HepG2 (cell line): ENCODE measurements around the gene INPP1. TPM values are rescaled to one million over a fixed set of nuclear protein-coding genes. Genes with fewer than 3 reads are reported as not detected.

Source experiments
- ATAC-seq: fragments of 200-7000 bp; cut with Tn5 transposase; 3 replicates; pipeline ENCODE4 v1.9.1; 2020; ENCODE audit warnings: mild to moderate bottlenecking, moderate library complexity
- BruUV-seq: library from RNA; stranded (reverse); fragments of 400-500 nt; replicated peaks from 2 replicates; lab custom pipeline; 2021; lab: Mats Ljungman, UMichigan
- CTCF ChIA-PET: fragments of 300-600 bp; formaldehyde crosslinking; extraction: SDS; loops from one replicate; lab custom pipeline; 2021; ENCODE audit warnings: low total read pairs, inconsistent platforms, low intra/inter-chr PET ratio; lab: Yijun Ruan, JAX
- POLR2A ChIA-PET: fragments of 350-600 bp; sonication (Branson Sonifier 250); formaldehyde crosslinking; loops from one replicate; lab custom pipeline; 2020; ENCODE audit warnings: antibody characterized with exemption, inconsistent platforms; lab: Yijun Ruan, JAX
- DNase-seq: peaks from one replicate; pipeline ENCODE4 v3.0.0-alpha.2; 2015; ENCODE audit warnings: low spot score
- FAIRE-seq: peaks from 3 replicates; lab custom pipeline; 2011; peaks lifted over from hg19 to GRCh38; lab: Jason Lieb, UNC
- H2AFZ ChIP-seq: one replicate; pipeline ENCODE4 v1.6.1; 2011; ENCODE audit warnings: low read length, inconsistent platforms
- H3K27ac ChIP-seq: fragments of 300-600 bp; 3 replicates; pipeline ENCODE4 v1.8.0; 2011; ENCODE audit warnings: mixed run types, mild to moderate bottlenecking, mixed read lengths, low read length, inconsistent platforms; ENCODE audit not compliant: insufficient read depth; ENCODE audit errors: extremely low read length
- H3K27me3 ChIP-seq, 2 experiments: fragments of 200-600 bp in 1 of 2; 2 replicates in 1 of 2; 3 replicates in 1 of 2; pipeline versions ENCODE4 v1.6.0 to v1.8.0; 2011; ENCODE audit warnings: low read length in 2 of 2, mild to moderate bottlenecking in 2 of 2, moderate library complexity in 2 of 2, inconsistent platforms in 1 of 2; ENCODE audit not compliant: insufficient read depth in 2 of 2, control insufficient read depth in 1 of 2
- H3K36me3 ChIP-seq, 2 experiments: fragments of 200-600 bp in 1 of 2; replicated peaks in 1 of 2; 2 replicates in 1 of 2; 3 replicates in 1 of 2; pipeline versions ENCODE4 v1.5.1 to v1.8.0; 2011; ENCODE audit warnings: low read length in 2 of 2, inconsistent platforms in 1 of 2; ENCODE audit not compliant: insufficient read depth in 2 of 2, control insufficient read depth in 1 of 2
- H3K4me1 ChIP-seq: 2 replicates; pipeline ENCODE4 v1.5.1; 2012; ENCODE audit warnings: low read length, inconsistent platforms; ENCODE audit not compliant: insufficient read depth
- H3K4me2 ChIP-seq: 2 replicates; pipeline ENCODE4 v1.6.0; 2011; ENCODE audit warnings: low read depth, low read length, inconsistent platforms
- H3K4me3 ChIP-seq, 3 experiments: fragments of 200-600 bp in 1 of 3; sonication (generic), shearing (Covaris generic) in 1 of 3; replicated peaks in 1 of 3; 2 replicates each; pipeline ENCODE4 v1.5.1; 2011 to 2016; ENCODE audit warnings: low read length in 3 of 3, inconsistent platforms in 2 of 3, low read depth in 2 of 3, mild to moderate bottlenecking in 2 of 3, control low read depth in 1 of 3, mixed read lengths in 1 of 3; ENCODE audit not compliant: insufficient read depth in 1 of 3
- H3K79me2 ChIP-seq: one replicate; pipeline ENCODE4 v1.6.1; 2011; ENCODE audit warnings: low read length, inconsistent platforms; ENCODE audit not compliant: insufficient read depth
- H3K9ac ChIP-seq: 2 replicates; pipeline ENCODE4 v1.6.0; 2011; ENCODE audit warnings: mild to moderate bottlenecking, low read depth, low read length, inconsistent platforms; ENCODE audit not compliant: insufficient read depth
- H3K9me3 ChIP-seq: 2 replicates; pipeline ENCODE4 v1.5.1; 2012; ENCODE audit warnings: mild to moderate bottlenecking, low read length
- H4K20me1 ChIP-seq: 2 replicates; pipeline ENCODE4 v1.6.0; 2011; ENCODE audit warnings: inconsistent platforms, mild to moderate bottlenecking, low read length, moderate library complexity; ENCODE audit not compliant: insufficient read depth
- WGBS: methylation state at CpG from one replicate; pipeline ENCODE4 v1.1.6; 2017; ENCODE audit warnings: low lambda C conversion rate; 5-methylcytosine and 5-hydroxymethylcytosine counted together
- in situ Hi-C: cut with HindIII; loops from 2 replicates; pipeline ENCODE4 v1.10.0; 2017; ENCODE audit warnings: low pct_unique_long_range_greater_than_20kb; ENCODE audit not compliant: extremely low pct_ligation_motif_present
- intact Hi-C: fragments of 100-400 bp; cut with micrococcal nuclease; formaldehyde crosslinking; loops from one replicate; pipeline ENCODE4 v1.10.0; 2022; ENCODE audit not compliant: unreplicated experiment
- polyA plus RNA-seq, 8 experiments: library from polyadenylated mRNA; depleted of rRNA in 3 of 8; stranded (reverse) in 7 of 8; unstranded in 1 of 8; fragments of >200 nt; fragmentation: Illumina TruSeq in 4 of 8; extraction: Trizol in 4 of 8; gene quantifications; 2 replicates each; pipeline versions ENCODE4 v1.2.1 to v1.2.3, GENCODE V29; 2011 to 2016; ENCODE audit warnings: low read depth in 4 of 8, missing spikeins in 1 of 8, mixed read lengths in 1 of 8; ENCODE audit not compliant: insufficient read depth in 1 of 8
- total RNA-seq, 5 experiments: library from RNA; depleted of rRNA; stranded (reverse); fragments of >200 nt; fragmentation: Illumina TruSeq; extraction: Trizol; gene quantifications; 2 replicates each; pipeline ENCODE4 v1.2.3, GENCODE V29; 2016; ENCODE audit warnings: low read depth in 1 of 5
- TF ChIP-seq, protein P1 (sequence below): sonication (generic); formaldehyde crosslinking; IDR thresholded peaks from 2 replicates; pipeline ENCODE4 v1.4.0; 2020; ENCODE audit warnings: mild to moderate bottlenecking, missing genetic modification reagents, borderline replicate concordance
- TF ChIP-seq, protein P2 (sequence below): IDR thresholded peaks from 2 replicates; pipeline ENCODE4 v1.6.1; 2012; ENCODE audit warnings: low read depth, low read length, improper control_type of control experiment

The INPP1 gene
- total and polyA plus RNA-seq, 2 of the 13 experiments (the other 11 are each of a cell fraction or from before 2014, with no cell fraction given) = 10.0 to 13.3 TPM

DNA sequence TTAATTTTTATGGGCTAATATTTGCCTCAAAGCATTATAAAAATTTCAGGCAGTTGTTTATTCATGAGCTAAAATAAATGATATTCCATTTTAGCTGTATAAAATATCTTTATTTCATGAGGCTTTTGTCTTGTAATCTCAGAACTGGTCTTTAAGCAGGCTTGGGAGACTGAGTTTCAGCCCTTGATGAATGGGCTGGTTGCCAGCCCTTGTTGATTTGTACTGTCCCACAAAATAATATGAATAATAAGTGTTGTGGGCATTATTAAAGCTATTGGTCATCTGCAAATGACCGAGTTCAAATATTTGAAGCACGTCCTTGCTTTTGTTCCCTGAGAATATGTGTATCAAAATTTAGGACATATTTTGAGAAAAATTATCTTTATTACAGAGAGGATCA lies 18.2 kb downstream of the INPP1 start (continued):
- TF ChIP-seq, protein P1, sequence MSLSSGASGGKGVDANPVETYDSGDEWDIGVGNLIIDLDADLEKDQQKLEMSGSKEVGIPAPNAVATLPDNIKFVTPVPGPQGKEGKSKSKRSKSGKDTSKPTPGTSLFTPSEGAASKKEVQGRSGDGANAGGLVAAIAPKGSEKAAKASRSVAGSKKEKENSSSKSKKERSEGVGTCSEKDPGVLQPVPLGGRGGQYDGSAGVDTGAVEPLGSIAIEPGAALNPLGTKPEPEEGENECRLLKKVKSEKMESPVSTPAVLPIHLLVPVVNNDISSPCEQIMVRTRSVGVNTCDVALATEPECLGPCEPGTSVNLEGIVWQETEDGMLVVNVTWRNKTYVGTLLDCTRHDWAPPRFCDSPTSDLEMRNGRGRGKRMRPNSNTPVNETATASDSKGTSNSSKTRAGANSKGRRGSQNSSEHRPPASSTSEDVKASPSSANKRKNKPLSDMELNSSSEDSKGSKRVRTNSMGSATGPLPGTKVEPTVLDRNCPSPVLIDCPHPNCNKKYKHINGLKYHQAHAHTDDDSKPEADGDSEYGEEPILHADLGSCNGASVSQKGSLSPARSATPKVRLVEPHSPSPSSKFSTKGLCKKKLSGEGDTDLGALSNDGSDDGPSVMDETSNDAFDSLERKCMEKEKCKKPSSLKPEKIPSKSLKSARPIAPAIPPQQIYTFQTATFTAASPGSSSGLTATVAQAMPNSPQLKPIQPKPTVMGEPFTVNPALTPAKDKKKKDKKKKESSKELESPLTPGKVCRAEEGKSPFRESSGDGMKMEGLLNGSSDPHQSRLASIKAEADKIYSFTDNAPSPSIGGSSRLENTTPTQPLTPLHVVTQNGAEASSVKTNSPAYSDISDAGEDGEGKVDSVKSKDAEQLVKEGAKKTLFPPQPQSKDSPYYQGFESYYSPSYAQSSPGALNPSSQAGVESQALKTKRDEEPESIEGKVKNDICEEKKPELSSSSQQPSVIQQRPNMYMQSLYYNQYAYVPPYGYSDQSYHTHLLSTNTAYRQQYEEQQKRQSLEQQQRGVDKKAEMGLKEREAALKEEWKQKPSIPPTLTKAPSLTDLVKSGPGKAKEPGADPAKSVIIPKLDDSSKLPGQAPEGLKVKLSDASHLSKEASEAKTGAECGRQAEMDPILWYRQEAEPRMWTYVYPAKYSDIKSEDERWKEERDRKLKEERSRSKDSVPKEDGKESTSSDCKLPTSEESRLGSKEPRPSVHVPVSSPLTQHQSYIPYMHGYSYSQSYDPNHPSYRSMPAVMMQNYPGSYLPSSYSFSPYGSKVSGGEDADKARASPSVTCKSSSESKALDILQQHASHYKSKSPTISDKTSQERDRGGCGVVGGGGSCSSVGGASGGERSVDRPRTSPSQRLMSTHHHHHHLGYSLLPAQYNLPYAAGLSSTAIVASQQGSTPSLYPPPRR (CRISPR knock-in tag) = no peak

DNA sequence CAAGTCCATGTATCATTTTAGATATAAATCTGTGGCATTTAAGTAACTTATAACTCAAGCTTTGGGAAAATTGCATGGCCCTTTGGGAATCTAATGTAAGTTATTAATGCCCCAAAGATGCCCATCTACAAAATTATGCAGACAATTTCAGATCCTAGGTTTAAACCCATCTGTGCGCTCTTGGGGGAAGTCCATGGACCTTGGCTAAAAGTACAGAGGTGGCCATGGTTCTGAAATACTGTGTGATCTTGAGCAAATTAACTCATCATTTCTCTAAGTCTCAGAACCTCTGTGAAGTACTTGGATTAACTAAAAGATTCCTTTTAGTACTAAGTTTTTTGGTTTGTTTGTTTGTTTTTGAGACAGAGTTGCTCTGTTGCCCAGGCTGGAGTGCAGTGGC lies 19.5 kb downstream of the INPP1 start:
- ATAC-seq = no peak
- H3K79me2 ChIP-seq = no peaks in the 10 kb centered on the region
- ChIA-PET POLR2A (no interaction called here), CTCF (no interaction called here)
- no peaks in the 10 kb centered on the region for H3K27me3 ChIP-seq
- intact Hi-C loops = no loop called here
- H3K4me3 ChIP-seq = no peak overlapping the region
- in situ Hi-C loops = no loop called here
- peaks cover 25% of the 10 kb centered on the region for H3K4me1 ChIP-seq
- DNase-seq = no peak
- H4K20me1 ChIP-seq = no peaks in the 10 kb centered on the region
- H3K27ac ChIP-seq = no peak overlapping the region
- no peak overlapping the region for H3K9ac ChIP-seq
- TF ChIP-seq, protein P2, sequence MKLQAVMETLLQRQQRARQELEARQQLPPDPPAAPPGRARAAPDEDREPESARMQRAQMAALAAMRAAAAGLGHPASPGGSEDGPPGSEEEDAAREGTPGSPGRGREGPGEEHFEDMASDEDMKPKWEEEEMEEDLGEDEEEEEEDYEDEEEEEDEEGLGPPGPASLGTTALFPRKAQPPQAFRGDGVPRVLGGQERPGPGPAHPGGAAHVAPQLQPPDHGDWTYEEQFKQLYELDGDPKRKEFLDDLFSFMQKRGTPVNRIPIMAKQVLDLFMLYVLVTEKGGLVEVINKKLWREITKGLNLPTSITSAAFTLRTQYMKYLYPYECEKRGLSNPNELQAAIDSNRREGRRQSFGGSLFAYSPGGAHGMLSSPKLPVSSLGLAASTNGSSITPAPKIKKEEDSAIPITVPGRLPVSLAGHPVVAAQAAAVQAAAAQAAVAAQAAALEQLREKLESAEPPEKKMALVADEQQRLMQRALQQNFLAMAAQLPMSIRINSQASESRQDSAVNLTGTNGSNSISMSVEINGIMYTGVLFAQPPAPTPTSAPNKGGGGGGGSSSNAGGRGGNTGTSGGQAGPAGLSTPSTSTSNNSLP = no peak
- TF ChIP-seq, all 625 proteins: peak for 0
- H3K36me3 ChIP-seq = no peaks in the 10 kb centered on the region; a peak in 2 of 5 replicates
- no peak overlapping the region for H2AFZ ChIP-seq
- no peak overlapping the region for H3K4me2 ChIP-seq
- no TSS peak for BruUV-seq
- no peaks in the 10 kb centered on the region for H3K9me3 ChIP-seq
- FAIRE-seq = no peak
- WGBS = 94% methylated on average over 1 of the region's 1 CpG
